Ecto neural progenitor cell (in vitro differentiated cells): ENCODE data around the gene NTM.

Experiments
- DNase-seq: peaks from one replicate; pipeline ENCODE4 v3.0.0-alpha.2; 2018; ENCODE audit warnings: low spot score

The NTM gene

GRCh38 chr11:132114743-132115142, 744.3 kb downstream of the NTM start:
- no peak for DNase-seq

GRCh38 chr11:132115454-132115853, 745.0 kb downstream of the NTM start:
- no peak for DNase-seq

- DNase-seq = no peak
These were observed 746.1 kb downstream of the NTM start for GRCh38 chr11:132116516-132116915.

GRCh38 chr11:132118661-132119060, 748.2 kb downstream of the NTM start:
- no peak for DNase-seq

- no peak for DNase-seq
These were observed 749.2 kb downstream of the NTM start for GRCh38 chr11:132119573-132119972.

- DNase-seq = no peak
These were observed 752.3 kb downstream of the NTM start for GRCh38 chr11:132122735-132123134.

GRCh38 chr11:132123449-132123848, 753.0 kb downstream of the NTM start:
- DNase-seq = no peak

- DNase-seq = no peak
These were observed 753.7 kb downstream of the NTM start for GRCh38 chr11:132123854-132124835.

GRCh38 chr11:132125988-132126871, 755.8 kb downstream of the NTM start:
- no peak for DNase-seq

- DNase-seq = no peak
These were observed 756.8 kb downstream of the NTM start for GRCh38 chr11:132126973-132127899.

GRCh38 chr11:132127900-132128288, 757.5 kb downstream of the NTM start:
- no peak for DNase-seq

- no peak for DNase-seq
These were observed 760.6 kb downstream of the NTM start for GRCh38 chr11:132131047-132131446.

GRCh38 chr11:132131961-132132360, 761.5 kb downstream of the NTM start:
- DNase-seq = no peak

GRCh38 chr11:132134322-132134721, 763.9 kb downstream of the NTM start:
- DNase-seq = no peak

GRCh38 chr11:132137289-132137980, 767.0 kb downstream of the NTM start:
- no peak for DNase-seq

GRCh38 chr11:132137981-132138313, 767.5 kb downstream of the NTM start:
- DNase-seq = no peak

- no peak for DNase-seq
These were observed 768.8 kb downstream of the NTM start for GRCh38 chr11:132139181-132139580.

GRCh38 chr11:132140056-132140455, 769.6 kb downstream of the NTM start:
- no peak for DNase-seq

- no peak for DNase-seq
These were observed 771.7 kb downstream of the NTM start for GRCh38 chr11:132142121-132142520.

- DNase-seq = no peak
These were observed 772.1 kb downstream of the NTM start for GRCh38 chr11:132142554-132142953.

GRCh38 chr11:132147464-132147863, 777.0 kb downstream of the NTM start:
- no peak for DNase-seq
